ENCODE measurements around the gene TRIM72.

Gene TRIM72

GRCh38 chr16:31181102-31181830 is 32.7 kb upstream of the TRIM72 start:
- FAIRE-seq = no peak
- TF ChIP-seq, protein P1, sequence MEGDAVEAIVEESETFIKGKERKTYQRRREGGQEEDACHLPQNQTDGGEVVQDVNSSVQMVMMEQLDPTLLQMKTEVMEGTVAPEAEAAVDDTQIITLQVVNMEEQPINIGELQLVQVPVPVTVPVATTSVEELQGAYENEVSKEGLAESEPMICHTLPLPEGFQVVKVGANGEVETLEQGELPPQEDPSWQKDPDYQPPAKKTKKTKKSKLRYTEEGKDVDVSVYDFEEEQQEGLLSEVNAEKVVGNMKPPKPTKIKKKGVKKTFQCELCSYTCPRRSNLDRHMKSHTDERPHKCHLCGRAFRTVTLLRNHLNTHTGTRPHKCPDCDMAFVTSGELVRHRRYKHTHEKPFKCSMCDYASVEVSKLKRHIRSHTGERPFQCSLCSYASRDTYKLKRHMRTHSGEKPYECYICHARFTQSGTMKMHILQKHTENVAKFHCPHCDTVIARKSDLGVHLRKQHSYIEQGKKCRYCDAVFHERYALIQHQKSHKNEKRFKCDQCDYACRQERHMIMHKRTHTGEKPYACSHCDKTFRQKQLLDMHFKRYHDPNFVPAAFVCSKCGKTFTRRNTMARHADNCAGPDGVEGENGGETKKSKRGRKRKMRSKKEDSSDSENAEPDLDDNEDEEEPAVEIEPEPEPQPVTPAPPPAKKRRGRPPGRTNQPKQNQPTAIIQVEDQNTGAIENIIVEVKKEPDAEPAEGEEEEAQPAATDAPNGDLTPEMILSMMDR (IDR thresholded peaks at IDR 0.05; ENCODE audit: insufficient read depth, missing control alignments) = no peak
- no peak for DNase-seq (ENCODE audit: insufficient read length, low spot score)

- DNase-seq (ENCODE audit: insufficient read length, low spot score) = no peak
- FAIRE-seq = no peak
- TF ChIP-seq, protein P1 (IDR thresholded peaks at IDR 0.05; ENCODE audit: insufficient read depth, missing control alignments) = no peak
Observed at GRCh38 chr16:31182391-31182790, 31.5 kb upstream of the TRIM72 start.

- TF ChIP-seq, protein P1 (IDR thresholded peaks at IDR 0.05; ENCODE audit: insufficient read depth, missing control alignments) = no peak
- FAIRE-seq (no peak), DNase-seq (ENCODE audit: insufficient read length, low spot score) (no peak)
Observed at GRCh38 chr16:31183432-31184428, 30.2 kb upstream of the TRIM72 start.

GRCh38 chr16:31184888-31185287 is 29.0 kb upstream of the TRIM72 start:
- TF ChIP-seq, protein P1 (IDR thresholded peaks at IDR 0.05; ENCODE audit: insufficient read depth, missing control alignments) = no peak
- FAIRE-seq = no peak
- DNase-seq (ENCODE audit: insufficient read length, low spot score) = no peak

DNA sequence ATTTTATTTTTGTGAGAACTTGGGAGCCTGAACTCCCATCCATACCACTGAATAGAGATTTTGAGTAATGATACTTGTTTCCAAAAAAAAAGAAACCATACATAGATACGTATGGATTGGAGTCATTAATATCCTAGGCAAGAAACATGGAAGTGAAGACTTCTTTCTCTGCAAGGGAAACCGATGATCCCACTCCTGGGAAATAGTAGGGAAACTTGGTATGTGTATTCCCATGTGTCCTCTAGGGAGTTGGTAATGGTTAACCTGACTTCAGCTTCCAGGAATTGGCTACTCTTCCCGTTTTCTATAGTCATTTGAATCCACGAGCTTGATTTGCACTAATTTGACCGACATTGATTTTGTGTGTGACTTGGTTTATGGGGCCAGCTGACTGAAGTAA is 28.6 kb upstream of the TRIM72 start:
- TF ChIP-seq, protein P1 (IDR thresholded peaks at IDR 0.05; ENCODE audit: insufficient read depth, missing control alignments) = no peak
- FAIRE-seq = no peak
- DNase-seq (ENCODE audit: insufficient read length, low spot score) = no peak

GRCh38 chr16:31186176-31186575 is 27.7 kb upstream of the TRIM72 start:
- FAIRE-seq = no peak
- no peak for DNase-seq (ENCODE audit: insufficient read length, low spot score)
- TF ChIP-seq, protein P1 (IDR thresholded peaks at IDR 0.05; ENCODE audit: insufficient read depth, missing control alignments) = no peak
